HG03060 (cell line): ENCODE measurements around the gene KCNJ16.
A peak's percentile ranks its signal among the peaks of the same experiment; 100 is the strongest.

Source experiments
- ATAC-seq: cut with Tn5 transposase; IDR thresholded peaks from one replicate; pipeline ENCODE4 v1.9.1; 2021; ENCODE audit warnings: low read depth, moderate number of reproducible peaks; ENCODE audit not compliant: unreplicated experiment

The KCNJ16 gene

DNA sequence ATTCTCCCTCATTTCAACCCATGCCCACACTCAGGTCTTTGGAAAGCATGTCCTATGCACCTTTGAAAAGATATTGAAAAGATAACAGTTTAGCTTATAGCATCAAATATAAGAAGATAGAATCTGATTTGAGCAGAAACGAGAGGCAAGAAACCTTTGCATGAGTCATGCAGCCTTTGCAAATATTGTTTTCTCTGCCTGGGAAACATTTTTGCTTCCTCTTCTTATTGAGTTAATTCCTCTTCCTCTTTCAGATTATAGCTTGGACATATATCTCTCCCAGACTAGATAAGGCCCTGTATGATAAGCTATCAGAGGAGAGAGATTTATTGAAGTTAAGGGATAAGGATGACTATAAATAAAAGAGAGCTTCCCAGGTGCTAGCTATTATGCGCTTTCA, 48.2 kb downstream of the KCNJ16 start:
- ATAC-seq = no peak

DNA sequence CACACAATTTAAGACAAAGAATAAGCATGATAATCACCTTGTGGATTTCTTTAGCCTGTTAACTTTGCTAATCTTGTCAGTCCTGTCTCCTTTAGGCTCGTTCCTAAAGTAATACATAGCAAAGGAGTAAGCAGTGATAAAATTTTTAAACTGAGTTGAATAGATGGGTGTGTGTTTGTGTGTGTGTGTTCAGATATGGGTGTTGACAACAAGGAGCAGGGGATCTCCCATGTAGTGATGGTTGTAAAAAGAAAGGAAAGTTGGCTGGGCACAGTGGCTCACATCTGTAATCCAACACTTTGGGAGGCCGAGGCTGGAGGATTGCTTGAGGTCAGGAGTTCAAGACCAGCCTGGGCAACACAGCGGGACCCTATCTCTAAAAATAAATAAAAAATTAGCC, 49.7 kb downstream of the KCNJ16 start:
- ATAC-seq = no peak

DNA sequence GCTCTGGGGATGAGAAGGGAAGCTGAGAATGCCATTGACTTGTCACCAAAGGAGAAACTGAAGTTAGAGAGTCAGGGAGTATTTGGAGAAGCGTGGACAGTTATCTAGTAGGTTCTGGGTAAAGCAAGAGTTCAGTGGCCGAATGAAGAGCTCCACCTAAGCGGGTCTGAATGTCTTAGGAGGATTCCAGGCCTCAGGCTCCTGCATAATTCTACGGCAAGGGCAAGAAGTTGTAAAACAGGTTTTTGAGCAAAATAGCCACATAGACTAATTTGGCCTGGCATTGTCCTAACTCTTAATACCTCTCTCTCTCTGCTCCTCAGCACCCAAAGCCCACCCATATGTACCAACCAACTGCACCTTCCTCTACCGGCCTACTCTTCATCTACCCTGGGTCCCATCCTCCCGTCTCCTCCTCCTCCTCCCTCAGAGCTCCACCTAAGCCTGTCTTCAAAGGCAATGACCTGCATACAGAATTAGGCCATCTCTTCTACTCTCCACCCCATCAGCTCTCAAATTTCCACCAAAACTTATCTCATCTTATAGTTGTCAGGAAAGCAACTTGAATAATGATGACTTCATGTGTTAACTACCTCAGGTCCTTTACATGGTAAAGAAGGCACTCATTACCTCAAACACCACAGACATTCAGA, 52.3 kb downstream of the KCNJ16 start:
- no peak for ATAC-seq

DNA sequence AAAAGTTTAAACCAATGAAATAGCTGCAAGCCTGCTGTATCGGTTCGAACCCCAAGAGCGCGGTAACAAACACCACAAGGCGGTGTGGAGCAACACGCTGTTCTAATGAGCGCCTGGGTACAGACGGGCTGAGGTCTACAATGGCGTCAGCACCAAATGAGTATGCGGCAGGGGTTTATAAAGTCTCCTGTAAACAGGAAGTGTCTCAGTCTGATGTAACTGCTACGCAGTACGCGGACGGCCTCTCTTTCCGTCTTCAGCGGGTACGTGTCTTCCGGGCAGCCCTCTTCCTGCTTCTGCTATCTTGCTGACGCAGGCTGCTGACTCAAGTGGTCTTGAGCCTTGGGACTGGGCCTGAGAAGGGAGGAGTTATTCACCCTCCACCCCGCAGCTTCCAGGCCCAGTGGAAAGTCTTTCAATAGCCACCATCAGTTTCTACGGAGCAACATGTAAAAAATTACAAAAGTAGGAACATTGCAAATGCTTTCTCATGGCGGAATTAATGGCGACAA, 53.8 kb downstream of the KCNJ16 start:
- ATAC-seq = no peak

DNA sequence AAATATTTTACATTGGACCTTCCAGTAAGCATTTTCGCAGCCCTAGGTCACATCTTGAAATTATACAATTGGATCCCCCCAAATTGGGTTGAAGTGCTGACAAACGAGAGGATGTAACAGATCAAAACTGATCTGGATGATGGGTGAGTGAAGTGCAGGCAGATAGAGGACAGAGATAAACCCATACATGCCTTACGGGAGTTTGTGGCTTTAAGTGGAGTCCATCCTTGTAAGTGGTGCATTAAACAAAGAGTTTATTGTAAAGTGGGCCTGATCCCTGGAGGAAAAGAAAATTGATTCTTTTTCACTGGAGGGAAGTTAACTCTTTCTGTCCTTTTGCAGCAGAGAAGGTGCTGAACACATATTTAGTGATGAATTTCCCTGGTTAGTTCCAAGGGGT, 55.3 kb downstream of the KCNJ16 start:
- no peak for ATAC-seq

DNA sequence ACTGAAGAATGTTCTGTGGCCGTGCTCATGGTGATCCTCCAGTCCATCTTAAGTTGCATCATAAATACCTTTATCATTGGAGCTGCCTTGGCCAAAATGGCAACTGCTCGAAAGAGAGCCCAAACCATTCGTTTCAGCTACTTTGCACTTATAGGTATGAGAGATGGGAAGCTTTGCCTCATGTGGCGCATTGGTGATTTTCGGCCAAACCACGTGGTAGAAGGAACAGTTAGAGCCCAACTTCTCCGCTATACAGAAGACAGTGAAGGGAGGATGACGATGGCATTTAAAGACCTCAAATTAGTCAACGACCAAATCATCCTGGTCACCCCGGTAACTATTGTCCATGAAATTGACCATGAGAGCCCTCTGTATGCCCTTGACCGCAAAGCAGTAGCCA, 57.5 kb downstream of the KCNJ16 start:
- ATAC-seq = no peak

DNA sequence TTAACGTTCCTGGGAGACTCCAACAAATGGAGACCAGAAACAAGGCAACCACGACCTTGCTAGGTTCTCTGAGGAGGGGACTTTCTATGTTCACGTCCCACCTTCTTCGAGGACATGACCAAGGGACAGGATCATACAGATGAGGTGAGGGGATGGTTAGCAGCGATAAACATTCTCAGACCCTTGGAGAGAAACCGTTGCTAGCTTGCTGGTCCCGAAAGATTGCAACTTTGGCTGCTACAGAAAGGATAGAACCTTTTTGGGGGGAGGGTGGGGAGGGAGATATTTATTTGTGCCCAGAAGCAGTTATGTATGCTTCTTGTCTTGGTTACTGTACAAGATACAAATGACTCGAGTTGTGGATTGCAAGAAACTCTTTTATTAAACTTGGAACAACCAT, 59.0 kb downstream of the KCNJ16 start:
- ATAC-seq = no peak

DNA sequence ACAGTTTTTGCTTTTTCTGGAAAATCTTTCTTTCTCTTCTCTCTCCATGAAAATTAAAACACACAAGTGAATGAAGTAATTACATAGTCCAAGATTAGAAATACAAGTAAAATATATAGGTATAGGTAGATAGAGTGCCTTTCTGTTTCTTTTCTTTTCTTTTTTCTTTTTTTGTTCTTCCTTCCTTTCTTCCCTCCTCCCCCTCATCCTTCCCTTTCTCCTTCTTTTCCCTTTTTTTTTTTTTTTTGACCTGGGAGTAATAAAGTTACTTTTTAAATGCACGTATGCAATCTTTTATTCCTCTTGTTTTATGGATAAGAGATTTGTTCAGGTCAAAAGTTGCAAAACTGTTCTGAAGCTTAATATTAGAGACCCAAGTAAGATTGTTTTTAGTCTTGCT, 59.8 kb downstream of the KCNJ16 start:
- ATAC-seq = no peak

DNA sequence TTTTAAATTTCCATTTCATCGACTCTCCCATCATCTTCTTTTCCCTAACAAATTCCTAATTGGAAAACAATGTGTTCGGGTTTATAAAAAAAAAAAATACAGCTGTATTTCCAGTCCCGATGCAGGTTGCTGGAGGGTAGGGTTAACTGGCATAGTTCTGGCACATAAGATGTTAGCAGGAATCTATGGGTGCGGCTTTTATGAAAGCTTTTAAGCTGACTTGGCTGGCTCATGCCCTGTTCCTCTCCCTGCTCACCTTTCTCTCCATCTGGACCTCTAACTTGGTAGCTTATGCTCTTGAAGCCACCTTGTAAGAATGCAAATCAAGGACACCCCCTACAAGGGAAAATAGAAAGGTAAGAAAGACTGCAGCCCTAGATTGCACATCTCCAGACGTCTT, 61.1 kb downstream of the KCNJ16 start:
- no peak for ATAC-seq

DNA sequence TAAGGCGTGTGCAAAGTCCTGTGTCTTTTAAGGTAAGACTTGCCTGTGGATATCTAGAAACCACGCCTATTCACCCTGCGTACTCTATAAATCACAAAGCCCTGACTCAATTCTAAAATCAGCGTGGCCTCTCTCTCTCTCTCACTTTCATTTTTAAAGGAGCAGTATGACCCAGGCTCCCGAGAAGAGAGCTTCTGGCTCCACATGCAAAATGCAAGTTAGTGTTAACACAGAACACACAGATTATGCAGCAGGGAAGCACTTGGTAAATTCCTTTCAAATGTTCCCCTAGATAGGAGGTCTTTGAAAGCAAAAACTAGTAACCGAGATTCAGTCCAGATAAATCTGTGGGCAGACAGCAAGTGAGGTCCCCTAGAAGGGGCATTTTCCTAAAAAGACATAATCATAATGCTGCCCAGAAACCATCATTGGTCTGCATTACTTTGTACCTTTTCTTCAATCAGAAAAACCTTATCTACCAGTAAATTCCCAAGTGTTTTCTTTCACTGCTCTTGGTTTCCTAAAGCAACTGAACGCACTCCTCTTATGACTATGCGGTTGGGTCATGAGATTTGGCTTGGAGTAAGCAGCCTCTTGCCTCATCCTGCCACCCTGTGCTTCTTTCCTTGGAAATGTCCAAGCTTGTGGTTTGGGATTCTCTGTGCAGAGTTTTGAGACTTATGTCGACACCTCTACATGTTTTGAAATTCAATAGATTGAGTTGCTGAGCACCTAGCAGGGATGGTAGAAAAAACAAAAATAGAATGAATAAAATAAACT, 62.6 kb downstream of the KCNJ16 start:
- peak; percentile 100 for ATAC-seq

DNA sequence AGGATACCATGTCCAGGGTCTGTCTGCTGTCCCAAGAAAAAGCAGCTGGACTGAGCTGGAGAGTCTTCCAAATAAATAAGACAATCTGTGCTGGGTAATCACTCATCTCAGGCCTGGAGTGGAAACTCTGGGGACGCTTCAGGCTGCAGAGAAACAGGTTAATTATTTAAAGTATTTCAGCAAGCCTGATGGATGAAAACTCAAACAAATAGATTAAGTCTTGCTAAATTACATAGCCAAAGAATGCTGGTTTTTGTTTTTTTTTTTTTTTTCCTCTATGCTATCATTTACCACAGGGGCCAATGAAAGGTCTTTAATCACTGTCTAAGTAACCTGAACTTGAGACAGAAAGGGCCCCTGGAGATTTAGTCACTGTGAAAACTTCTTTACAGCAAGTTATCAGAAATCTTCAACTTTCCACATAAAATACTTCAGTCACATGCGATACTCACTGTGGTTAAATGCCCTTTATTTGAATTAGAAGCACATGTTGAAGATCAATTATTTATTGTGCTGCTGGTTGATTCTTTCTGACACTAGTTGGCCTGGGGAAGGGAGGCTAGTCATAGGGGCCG, 63.4 kb downstream of the KCNJ16 start:
- no peak for ATAC-seq

DNA sequence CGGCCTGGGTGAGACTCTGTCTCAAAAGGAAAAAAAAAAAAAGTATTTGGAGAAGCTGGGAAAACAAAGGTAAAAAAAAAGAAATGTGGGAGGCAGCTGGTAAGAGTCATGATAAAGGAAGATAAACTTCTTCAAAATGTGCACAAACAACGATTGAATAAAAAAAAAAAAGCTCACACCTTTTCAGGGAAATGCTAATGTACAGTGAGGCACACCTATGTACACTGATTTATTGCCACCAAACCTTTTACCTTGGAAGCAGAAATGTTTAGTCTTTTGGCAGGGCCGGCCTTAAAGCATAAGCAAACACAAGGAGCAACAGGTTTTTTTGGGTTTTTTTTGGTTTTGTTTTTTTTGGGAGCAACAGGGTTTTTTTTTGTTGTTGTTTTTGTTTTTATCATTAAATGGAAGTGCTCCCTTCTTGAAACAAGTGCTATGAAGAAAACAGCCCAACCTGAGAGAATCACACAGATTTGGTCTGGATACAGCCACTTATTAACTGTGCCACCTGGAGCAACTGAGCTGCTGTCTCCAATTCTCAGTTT, 64.5 kb downstream of the KCNJ16 start:
- no peak for ATAC-seq

DNA sequence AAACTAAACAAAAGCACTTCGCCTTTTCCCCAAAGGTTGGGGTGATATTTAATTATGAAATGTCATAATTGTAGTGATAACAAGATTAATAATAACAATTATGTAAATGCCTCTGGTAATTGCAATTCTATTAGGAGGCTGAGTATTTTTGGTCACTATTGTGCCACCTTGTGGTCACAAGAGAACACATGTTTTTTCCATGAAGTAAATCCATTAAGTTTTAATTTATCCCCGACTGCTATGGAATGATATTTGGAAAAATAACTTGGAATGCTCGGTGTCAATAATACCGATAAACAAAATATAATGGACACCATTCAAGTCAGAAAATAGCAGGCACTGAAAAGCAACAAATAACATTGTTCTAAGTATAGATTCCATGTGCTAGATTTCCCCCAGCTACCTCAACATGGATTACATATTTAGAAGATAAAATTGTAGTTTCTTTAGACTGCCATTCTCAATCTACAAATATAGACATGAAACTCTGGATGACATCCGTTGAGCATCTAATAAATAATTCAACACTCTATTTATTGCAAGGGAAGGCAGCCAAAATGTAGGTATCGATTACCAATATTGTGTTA, 69.3 kb downstream of the KCNJ16 start:
- ATAC-seq = no peak

DNA sequence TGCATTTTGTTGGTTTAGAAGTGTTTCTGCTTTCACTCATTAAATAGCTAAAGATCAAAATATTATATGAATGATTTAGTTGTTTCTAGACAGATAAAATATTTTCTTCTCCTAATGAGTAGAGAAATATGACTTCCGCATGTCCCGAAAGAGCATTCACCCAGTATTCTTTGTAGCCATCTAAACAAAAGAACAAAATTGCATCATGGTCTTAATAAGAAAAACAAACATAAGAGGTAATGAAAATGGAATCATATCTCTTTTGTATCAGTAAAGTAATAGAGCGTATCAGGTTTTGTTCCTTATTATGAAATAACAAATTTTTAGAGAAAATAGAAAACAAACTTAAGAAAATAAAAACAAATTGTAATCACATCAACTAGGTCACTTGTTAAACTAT, 78.2 kb downstream of the KCNJ16 start:
- ATAC-seq = no peak

DNA sequence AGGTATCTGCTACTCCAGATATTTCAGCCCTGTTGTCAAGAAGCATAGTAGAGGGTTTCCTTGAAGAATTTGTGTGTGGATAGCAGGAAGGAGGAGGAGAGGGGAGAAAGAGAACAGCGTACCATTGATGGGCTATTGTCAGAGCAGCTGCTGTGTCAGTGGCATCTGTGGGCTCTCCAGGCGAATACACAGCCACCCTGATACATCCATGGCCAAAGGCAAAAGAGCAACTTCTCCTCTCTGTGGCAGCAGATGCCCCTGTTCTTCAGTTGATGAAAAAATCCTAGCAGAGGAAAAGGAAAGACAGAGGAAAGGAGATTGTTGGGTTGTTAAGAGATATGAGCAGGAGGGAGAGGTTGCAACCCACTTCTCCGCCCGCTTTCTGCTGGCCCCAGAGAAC, 82.1 kb downstream of the KCNJ16 start:
- ATAC-seq = no peak

DNA sequence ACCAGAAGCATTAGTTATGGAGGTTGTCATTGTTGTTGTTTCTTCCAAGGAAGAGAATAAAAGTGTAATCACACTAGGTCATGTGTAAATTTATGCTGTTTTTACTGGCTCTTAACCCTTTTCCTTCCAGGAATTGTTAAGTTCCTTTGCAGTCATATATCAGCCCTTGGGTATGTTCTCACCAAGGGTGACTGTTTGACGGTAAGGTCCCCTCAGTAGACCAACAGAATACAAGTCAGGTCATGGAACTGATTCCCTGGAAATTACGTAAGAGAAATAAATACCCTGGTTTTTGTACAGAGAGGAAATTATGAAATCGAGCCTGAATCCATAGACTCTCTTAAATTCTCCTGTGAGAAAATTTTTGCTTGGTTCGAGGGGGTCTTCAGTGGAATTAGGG, 83.2 kb downstream of the KCNJ16 start:
- no peak for ATAC-seq

DNA sequence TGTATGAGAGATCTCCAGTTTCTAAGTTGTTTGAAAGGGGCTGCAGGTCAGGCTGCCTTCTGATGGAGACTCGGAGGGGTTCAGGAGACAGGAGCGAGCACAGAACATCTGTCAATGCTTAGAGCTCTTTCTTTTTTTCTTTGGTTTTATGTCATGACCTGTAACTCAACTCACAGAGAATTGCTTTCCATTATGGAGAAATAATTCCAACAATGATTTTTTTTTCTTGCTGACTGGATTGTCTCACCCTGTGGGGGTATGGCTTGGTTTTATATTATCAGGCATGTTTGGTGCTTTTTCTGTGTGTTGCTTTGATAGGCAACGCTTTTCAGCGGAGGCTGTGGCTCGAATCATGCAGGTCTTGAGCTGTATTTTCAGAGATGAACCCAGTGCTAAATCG, 83.6 kb downstream of the KCNJ16 start:
- ATAC-seq = no peak

DNA sequence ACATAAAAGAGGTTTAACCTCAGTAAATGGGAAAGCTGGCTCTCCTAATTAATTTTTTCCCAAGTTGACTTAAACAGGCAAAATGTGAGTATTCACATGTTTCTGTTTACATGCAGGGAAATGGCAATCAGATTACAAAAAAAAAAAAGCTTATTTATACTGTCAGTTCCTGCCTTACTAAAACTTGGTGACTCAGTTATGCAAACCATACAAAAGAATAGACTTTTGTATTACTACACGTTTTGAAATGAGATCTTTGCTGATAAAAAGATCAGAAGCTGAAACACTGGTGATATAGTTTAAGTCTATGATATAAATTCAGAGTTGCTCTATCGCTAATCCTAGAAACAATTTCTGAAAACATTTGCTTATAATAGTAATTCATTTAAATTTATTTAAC, 85.0 kb downstream of the KCNJ16 start:
- no peak for ATAC-seq

DNA sequence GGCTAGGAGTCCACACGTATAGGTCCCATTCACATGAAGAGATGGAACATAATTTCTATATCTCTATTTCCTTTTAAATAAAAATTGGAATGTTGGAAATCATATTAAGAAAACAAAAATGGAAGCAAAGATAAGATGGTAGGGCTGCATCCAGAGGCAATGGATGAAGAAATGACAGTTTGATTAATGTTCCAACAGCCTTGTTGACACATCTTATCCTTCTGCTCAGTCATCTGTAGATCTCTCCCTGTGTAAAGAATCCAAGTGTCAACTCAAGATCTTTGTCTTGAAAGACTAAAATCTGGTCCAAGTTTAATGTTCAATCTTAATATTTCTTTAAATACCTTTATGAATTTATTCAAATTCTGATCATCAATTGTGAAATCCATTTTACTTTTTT, 86.5 kb downstream of the KCNJ16 start:
- ATAC-seq = no peak

DNA sequence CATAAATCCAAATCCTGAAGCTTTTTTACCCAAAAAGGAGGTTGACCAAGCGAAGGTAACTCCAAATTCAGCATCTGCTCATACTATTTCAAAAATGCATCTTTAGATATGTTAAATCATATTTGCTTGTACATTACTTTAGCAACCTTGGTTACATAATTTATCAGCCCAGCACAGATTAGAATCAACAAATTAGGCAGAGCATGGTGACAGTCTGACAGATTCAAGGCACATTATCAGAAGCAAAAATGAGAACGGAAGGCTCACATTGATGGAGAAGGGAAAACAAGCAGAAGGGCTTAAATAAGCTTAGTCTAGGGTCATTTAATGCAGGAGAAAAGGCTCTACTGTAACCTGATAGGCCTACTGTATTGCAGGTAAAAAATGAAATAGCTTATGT, 90.4 kb downstream of the KCNJ16 start:
- ATAC-seq = no peak

DNA sequence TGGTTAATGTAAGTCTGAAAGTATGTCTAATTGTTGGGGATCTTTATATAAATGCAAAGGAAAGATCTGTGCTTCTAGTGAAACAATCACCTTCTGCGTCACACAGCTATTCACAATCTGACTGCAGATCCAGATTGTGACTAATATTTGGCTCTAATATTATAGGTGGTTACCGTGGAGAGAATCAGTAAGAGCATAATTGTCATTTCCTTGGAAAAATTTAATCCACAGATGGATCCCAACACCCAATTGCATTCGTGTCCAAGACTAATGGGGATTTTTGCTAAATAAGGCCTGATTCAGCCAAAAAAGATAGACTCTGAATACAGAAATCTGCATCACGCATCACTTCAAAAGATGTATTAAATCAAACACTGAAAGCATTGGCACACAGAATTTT, 91.6 kb downstream of the KCNJ16 start:
- ATAC-seq = no peak
